ENCODE results near the gene ITGA4.

- TF ChIP-seq, protein P1, sequence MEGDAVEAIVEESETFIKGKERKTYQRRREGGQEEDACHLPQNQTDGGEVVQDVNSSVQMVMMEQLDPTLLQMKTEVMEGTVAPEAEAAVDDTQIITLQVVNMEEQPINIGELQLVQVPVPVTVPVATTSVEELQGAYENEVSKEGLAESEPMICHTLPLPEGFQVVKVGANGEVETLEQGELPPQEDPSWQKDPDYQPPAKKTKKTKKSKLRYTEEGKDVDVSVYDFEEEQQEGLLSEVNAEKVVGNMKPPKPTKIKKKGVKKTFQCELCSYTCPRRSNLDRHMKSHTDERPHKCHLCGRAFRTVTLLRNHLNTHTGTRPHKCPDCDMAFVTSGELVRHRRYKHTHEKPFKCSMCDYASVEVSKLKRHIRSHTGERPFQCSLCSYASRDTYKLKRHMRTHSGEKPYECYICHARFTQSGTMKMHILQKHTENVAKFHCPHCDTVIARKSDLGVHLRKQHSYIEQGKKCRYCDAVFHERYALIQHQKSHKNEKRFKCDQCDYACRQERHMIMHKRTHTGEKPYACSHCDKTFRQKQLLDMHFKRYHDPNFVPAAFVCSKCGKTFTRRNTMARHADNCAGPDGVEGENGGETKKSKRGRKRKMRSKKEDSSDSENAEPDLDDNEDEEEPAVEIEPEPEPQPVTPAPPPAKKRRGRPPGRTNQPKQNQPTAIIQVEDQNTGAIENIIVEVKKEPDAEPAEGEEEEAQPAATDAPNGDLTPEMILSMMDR (IDR thresholded peaks at IDR 0.05; ENCODE audit: borderline replicate concordance, extremely low read depth, low read length, poor library complexity, severe bottlenecking), result no peak
- TF ChIP-seq EZH2 (IDR thresholded peaks at IDR 0.05; ENCODE audit: borderline replicate concordance, low read depth, low read length, severe bottlenecking), result no peak
Measured at GRCh38 chr2:181471783-181472182, 14.6 kb downstream of the ITGA4 start.

Measured in DND-41 (cell line).